ENCODE data around the gene DOCK4. TPM values are rescaled to one million over a fixed set of nuclear protein-coding genes. Genes with fewer than 3 reads are reported as not detected.

DOCK4 gene
- total and polyA plus RNA-seq, 2 of the 8 experiments (the other 6 are each of a cell fraction or from before 2014, with no cell fraction given): 5.1 to 23.6 TPM

DNA sequence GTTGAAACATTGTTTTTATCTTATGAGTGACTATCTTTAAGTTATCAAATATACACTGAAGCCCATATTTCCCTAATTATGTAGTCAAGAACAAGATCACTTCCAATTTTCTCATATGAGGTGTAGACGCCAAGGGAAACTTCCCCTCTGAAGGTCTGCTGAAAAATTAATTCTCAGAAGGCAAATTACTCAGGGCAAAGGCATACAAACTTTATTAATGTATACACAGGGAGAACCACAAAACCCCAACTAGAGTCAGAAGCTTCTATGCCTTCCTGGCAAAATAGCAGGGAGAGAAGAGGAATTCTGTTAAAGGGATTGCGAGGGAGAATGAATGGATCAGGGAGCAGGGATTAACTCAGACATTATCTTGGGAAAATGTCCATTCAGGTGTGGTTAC is 83.4 kb downstream of the DOCK4 start:
- no peak for DNase-seq (ENCODE audit: low read depth in 1 of 2, low spot score in 2 of 2)
- Histone ChIP-seq H3K4me2 (ENCODE audit: insufficient read depth in 1 of 2, low read depth in 2 of 2, low read length in 2 of 2) (no peak overlapping the region), H2BK15ac (ENCODE audit: low read length) (no peak overlapping the region), H4K20me1 (replicated peaks in 1 of 2; ENCODE audit: control insufficient read depth in 1 of 2, insufficient read depth in 2 of 2, low read length in 2 of 2) (no peaks in the 10 kb centered on the region), H3K23me2 (ENCODE audit: low read depth, low read length) (no peaks in the 10 kb centered on the region), H3K4me1 (replicated peaks in 1 of 4; ENCODE audit: control insufficient read depth in 3 of 4, insufficient read depth in 4 of 4, low read length in 3 of 4) (no peaks in the 10 kb centered on the region), H3K4me3 (ENCODE audit: extremely low read depth in 1 of 4, insufficient read depth in 2 of 4, low read depth in 3 of 4, low read length in 4 of 4) (no peak overlapping the region), H3K79me2 (ENCODE audit: control insufficient read depth in 1 of 2, insufficient read depth in 2 of 2, low read length in 2 of 2) (peaks cover 0 to 17% of the 10 kb centered on the region in 2 experiments; a peak in 2 of 4 replicates), H2BK12ac (ENCODE audit: low read depth, low read length) (no peak overlapping the region), H3K27ac (ENCODE audit: low read depth, low read length) (no peak overlapping the region), H4K91ac (replicated peaks; ENCODE audit: insufficient read length, low read length) (no peak overlapping the region), H2BK5ac (ENCODE audit: low read depth, low read length) (no peak overlapping the region), H2AFZ (ENCODE audit: low read length) (no peak overlapping the region), H3K27me3 (replicated peaks in 1 of 4; ENCODE audit: control insufficient read depth in 3 of 4, extremely low read depth in 1 of 4, insufficient read depth in 3 of 4, low read length in 3 of 4) (no peaks in the 10 kb centered on the region), H3K9me3 (ENCODE audit: insufficient read depth in 2 of 2, low read depth in 1 of 2, low read length in 1 of 2) (0 out of 4 replicates have a peak, but pooled peaks cover 0 to under 1% of the 10 kb centered on the region in 2 experiments), H2BK120ac (replicated peaks; ENCODE audit: low read depth, low read length) (no peak overlapping the region), H3K23ac (ENCODE audit: insufficient read length) (no peak overlapping the region), H3K4ac (replicated peaks; ENCODE audit: insufficient read length, low read depth, low read length) (no peak overlapping the region), H3K9ac (replicated peaks in 1 of 4; ENCODE audit: extremely low read depth in 1 of 4, low read depth in 3 of 4, low read length in 3 of 4) (no peak overlapping the region), H4K5ac (ENCODE audit: insufficient read length, low read depth, low read length) (no peak overlapping the region), H2AK5ac (ENCODE audit: low read depth, low read length) (no peak overlapping the region), H3K18ac (ENCODE audit: extremely low read depth, low read length) (no peak overlapping the region), H3K14ac (ENCODE audit: insufficient read length) (no peak overlapping the region), H3K79me1 (ENCODE audit: low read depth, low read length) (0 out of 2 replicates have a peak, but pooled peaks cover 6% of the 10 kb centered on the region), H4K8ac (ENCODE audit: extremely low read depth, insufficient read depth, low read length) (no peak overlapping the region), H2BK20ac (ENCODE audit: low read length) (no peak overlapping the region), H3K56ac (replicated peaks; ENCODE audit: insufficient read length, low read depth, low read length) (no peak overlapping the region), H3K36me3 (ENCODE audit: control insufficient read depth in 2 of 4, insufficient read depth in 4 of 4, low read length in 3 of 4) (no peaks in the 10 kb centered on the region)
- CTCF ChIA-PET (ENCODE audit: partially characterized antibody): interaction anchor here (0.8 kb wide), 1 partner anchor 25 kb away, joined by 3 read pairs; no protein-coding TSS in a partner anchor
- WGBS, 2 experiments (ENCODE audit: extremely low coverage in 1 of 2, insufficient coverage in 1 of 2, insufficient read length in 1 of 2, insufficient replicate concordance in 2 of 2, low coverage in 1 of 2, low lambda C conversion rate in 2 of 2, missing lambda C conversion rate in 1 of 2): 90% methylated on average over 2 of the region's 2 CpGs; no CpG with 5 or more reads in 1 of the 2 experiments
- POLR2A ChIA-PET (ENCODE audit: partially characterized antibody): no interaction called here
- no peak for FAIRE-seq
- TF ChIP-seq NANOG (IDR thresholded peaks at IDR 0.05; ENCODE audit: insufficient read depth, low read depth, low read length, poor library complexity, severe bottlenecking) (no peak), TAF1 (IDR thresholded peaks at IDR 0.05; ENCODE audit: low read depth, low read length) (no peak), JUND (IDR thresholded peaks at IDR 0.05; ENCODE audit: low read length) (no peak), SP1 (IDR thresholded peaks at IDR 0.05; ENCODE audit: low read depth, low read length) (no peak), GTF2F1 (IDR thresholded peaks at IDR 0.05; ENCODE audit: borderline replicate concordance, low read depth, low read length) (no peak), BRCA1 (IDR thresholded peaks at IDR 0.05; ENCODE audit: low read depth, low read length) (no peak), POU5F1 (IDR thresholded peaks at IDR 0.05; ENCODE audit: low read depth, low read length) (no peak), RAD21 (IDR thresholded peaks at IDR 0.05 in 1 of 2, conservative IDR thresholded peaks at IDR 0.05 in 1 of 2; ENCODE audit: low read depth in 2 of 2, low read length in 2 of 2) (no peak)
- TF ChIP-seq, protein P1, sequence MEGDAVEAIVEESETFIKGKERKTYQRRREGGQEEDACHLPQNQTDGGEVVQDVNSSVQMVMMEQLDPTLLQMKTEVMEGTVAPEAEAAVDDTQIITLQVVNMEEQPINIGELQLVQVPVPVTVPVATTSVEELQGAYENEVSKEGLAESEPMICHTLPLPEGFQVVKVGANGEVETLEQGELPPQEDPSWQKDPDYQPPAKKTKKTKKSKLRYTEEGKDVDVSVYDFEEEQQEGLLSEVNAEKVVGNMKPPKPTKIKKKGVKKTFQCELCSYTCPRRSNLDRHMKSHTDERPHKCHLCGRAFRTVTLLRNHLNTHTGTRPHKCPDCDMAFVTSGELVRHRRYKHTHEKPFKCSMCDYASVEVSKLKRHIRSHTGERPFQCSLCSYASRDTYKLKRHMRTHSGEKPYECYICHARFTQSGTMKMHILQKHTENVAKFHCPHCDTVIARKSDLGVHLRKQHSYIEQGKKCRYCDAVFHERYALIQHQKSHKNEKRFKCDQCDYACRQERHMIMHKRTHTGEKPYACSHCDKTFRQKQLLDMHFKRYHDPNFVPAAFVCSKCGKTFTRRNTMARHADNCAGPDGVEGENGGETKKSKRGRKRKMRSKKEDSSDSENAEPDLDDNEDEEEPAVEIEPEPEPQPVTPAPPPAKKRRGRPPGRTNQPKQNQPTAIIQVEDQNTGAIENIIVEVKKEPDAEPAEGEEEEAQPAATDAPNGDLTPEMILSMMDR (IDR thresholded peaks at IDR 0.05; ENCODE audit: control extremely low read depth in 1 of 3, insufficient read depth in 1 of 3, low read depth in 1 of 3, low read length in 3 of 3): no peak
- TF ChIP-seq, protein P2, sequence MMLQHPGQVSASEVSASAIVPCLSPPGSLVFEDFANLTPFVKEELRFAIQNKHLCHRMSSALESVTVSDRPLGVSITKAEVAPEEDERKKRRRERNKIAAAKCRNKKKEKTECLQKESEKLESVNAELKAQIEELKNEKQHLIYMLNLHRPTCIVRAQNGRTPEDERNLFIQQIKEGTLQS (IDR thresholded peaks at IDR 0.05; ENCODE audit: insufficient read depth, low read depth, low read length): no peak
- TF ChIP-seq, protein P3, sequence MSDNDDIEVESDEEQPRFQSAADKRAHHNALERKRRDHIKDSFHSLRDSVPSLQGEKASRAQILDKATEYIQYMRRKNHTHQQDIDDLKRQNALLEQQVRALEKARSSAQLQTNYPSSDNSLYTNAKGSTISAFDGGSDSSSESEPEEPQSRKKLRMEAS (IDR thresholded peaks at IDR 0.05): no peak

Data from H1 (cell line).